Adrenal gland (tissue), 5 donors: ENCODE results near the gene DOK3.

ENCODE experiments used
- POLR2A ChIP-seq, 2 donors: fragments of 450-650 bp; IDR thresholded peaks; one replicate each; pipeline ENCODE4 v1.6.1; 2017; ENCODE audit warnings: antibody characterized with exemption in 2 of 2, mild to moderate bottlenecking in 2 of 2, moderate library complexity in 1 of 2
- TF ChIP-seq, protein P1 (sequence below), 6 experiments: fragments of 450-650 bp in 4 of 6; fragments of 200-600 bp in 2 of 6; sonication (generic) in 1 of 6; IDR thresholded peaks; 1 replicate in 5 of 6; 2 replicates in 1 of 6; pipeline versions ENCODE4 v1.5.1 to v1.8.0; 2016 to 2021; ENCODE audit warnings: antibody characterized with exemption in 6 of 6, mild to moderate bottlenecking in 2 of 6, moderate library complexity in 1 of 6
- donor health status: DM: no; HTN: no; CAD: no.

DNA sequence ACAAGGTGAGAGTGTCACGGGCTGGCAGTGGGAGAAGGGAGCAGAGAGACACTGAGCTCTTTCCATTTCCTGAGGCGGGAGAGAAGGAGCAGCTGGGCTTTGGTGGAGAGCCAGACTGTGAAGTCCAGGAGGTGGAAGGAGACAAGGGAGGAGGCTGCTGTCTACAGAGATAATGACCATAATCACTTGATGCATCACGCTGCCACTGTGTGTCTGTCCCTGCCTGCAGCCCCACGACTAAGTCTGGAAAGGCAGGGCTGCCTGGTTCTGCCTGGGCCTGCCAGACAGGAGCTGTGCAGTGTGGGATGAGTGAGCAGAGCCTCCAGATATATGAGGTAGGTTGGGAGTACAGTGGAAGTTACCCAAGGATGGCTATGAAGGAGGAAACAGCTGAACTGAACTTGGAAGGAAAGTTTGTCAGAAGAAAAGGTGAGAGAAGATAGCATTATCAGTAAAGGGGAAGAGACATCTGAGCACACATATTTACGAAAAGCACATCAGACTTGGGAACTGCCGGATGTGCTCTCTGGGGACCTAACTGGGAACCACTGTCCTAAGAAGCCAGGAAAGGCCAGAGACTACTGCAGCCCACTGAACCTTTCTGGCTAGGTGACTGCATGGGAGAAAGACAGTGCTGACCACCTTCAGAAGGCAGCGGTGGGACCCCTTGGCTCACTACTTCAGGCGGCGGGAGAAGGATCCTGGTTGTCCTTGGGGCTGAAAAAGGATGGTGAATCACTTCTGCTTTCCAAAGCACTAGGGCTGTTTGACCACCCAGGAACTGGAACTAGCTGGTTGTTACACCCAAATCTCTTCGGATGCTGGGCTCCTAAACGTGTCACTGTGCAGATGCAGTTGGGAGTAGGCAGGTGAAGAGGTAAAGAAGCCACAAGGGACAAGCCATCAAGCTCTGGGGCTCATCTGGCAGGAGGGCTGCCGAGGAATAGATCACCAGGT lies 19.9 kb upstream of the DOK3 start:
- TF ChIP-seq POLR2A (IDR thresholded peaks at IDR 0.05): no peak
- TF ChIP-seq, protein P1, sequence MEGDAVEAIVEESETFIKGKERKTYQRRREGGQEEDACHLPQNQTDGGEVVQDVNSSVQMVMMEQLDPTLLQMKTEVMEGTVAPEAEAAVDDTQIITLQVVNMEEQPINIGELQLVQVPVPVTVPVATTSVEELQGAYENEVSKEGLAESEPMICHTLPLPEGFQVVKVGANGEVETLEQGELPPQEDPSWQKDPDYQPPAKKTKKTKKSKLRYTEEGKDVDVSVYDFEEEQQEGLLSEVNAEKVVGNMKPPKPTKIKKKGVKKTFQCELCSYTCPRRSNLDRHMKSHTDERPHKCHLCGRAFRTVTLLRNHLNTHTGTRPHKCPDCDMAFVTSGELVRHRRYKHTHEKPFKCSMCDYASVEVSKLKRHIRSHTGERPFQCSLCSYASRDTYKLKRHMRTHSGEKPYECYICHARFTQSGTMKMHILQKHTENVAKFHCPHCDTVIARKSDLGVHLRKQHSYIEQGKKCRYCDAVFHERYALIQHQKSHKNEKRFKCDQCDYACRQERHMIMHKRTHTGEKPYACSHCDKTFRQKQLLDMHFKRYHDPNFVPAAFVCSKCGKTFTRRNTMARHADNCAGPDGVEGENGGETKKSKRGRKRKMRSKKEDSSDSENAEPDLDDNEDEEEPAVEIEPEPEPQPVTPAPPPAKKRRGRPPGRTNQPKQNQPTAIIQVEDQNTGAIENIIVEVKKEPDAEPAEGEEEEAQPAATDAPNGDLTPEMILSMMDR (IDR thresholded peaks at IDR 0.05): no peak
